ENCODE results near the gene CCL2.

The CCL2 gene

GRCh38 chr17:34285286-34285792 lies 30.3 kb downstream of the CCL2 start, which contains the start of gene CCL11:
CCL11 (plus strand) TSS chr17:34285742; CDS start chr17:34285809, 67 bp downstream.
- no peak within 1 kb of the TSS for H2AFZ ChIP-seq (ENCODE audit: low read depth, low read length, severe bottlenecking)
- H3K9me2 ChIP-seq (replicated peaks; ENCODE audit: insufficient read depth, low read length): no peaks in the 10 kb centered on the region
- H3K79me2 ChIP-seq (ENCODE audit: insufficient read depth, low read length): no peaks in the 10 kb centered on the region
- H3K4me3 ChIP-seq (ENCODE audit: insufficient read depth, low read length, poor library complexity, severe bottlenecking): no peak within 1 kb of the TSS
- no peak within 1 kb of the TSS for H3K4me2 ChIP-seq (ENCODE audit: low read depth, low read length, poor library complexity, severe bottlenecking)
- H3K36me3 ChIP-seq (ENCODE audit: low read length): no peaks in the 10 kb centered on the region
- TF ChIP-seq CTCF (IDR thresholded peaks at IDR 0.05; ENCODE audit: insufficient read depth, low read length, poor library complexity, severe bottlenecking) (no peak), EZH2phosphoT487 (conservative IDR thresholded peaks at IDR 0.05; ENCODE audit: low read length) (no peak)
- no peaks in the 10 kb centered on the region for H3F3A ChIP-seq (ENCODE audit: insufficient read depth)
- H4K20me1 ChIP-seq (ENCODE audit: low read depth, low read length): no peaks in the 10 kb centered on the region
- no peak within 1 kb of the TSS for H3K27ac ChIP-seq (ENCODE audit: low read depth, low read length)
- H3K27me3 ChIP-seq (ENCODE audit: low read length): no peaks in the 10 kb centered on the region
- no peak within 1 kb of the TSS for H3K9ac ChIP-seq (ENCODE audit: low read length)
- no peaks in the 10 kb centered on the region for H3K9me3 ChIP-seq (ENCODE audit: insufficient read depth, low read length)

- Histone ChIP-seq H3K9me2 (replicated peaks; ENCODE audit: insufficient read depth, low read length) (no peaks in the 10 kb centered on the region), H3K9me3 (ENCODE audit: insufficient read depth, low read length) (no peaks in the 10 kb centered on the region), H3K36me3 (ENCODE audit: low read length) (no peaks in the 10 kb centered on the region), H3K9ac (ENCODE audit: low read length) (no peak overlapping the region), H4K20me1 (ENCODE audit: low read depth, low read length) (no peaks in the 10 kb centered on the region), H3K4me2 (ENCODE audit: low read depth, low read length, poor library complexity, severe bottlenecking) (no peak overlapping the region), H3K27me3 (ENCODE audit: low read length) (no peaks in the 10 kb centered on the region), H3F3A (ENCODE audit: insufficient read depth) (no peaks in the 10 kb centered on the region), H3K79me2 (ENCODE audit: insufficient read depth, low read length) (no peaks in the 10 kb centered on the region), H2AFZ (ENCODE audit: low read depth, low read length, severe bottlenecking) (no peak overlapping the region), H3K4me3 (ENCODE audit: insufficient read depth, low read length, poor library complexity, severe bottlenecking) (no peak overlapping the region), H3K27ac (ENCODE audit: low read depth, low read length) (no peak overlapping the region)
- TF ChIP-seq CTCF (IDR thresholded peaks at IDR 0.05; ENCODE audit: insufficient read depth, low read length, poor library complexity, severe bottlenecking) (no peak), EZH2phosphoT487 (conservative IDR thresholded peaks at IDR 0.05; ENCODE audit: low read length) (no peak)
Measured at GRCh38 chr17:34287875-34288274, 32.8 kb downstream of the CCL2 start.

- no peak overlapping the region for H3K27ac ChIP-seq (ENCODE audit: low read depth, low read length)
- no peaks in the 10 kb centered on the region for H4K20me1 ChIP-seq (ENCODE audit: low read depth, low read length)
- no peak overlapping the region for H3K4me2 ChIP-seq (ENCODE audit: low read depth, low read length, poor library complexity, severe bottlenecking)
- no peaks in the 10 kb centered on the region for H3F3A ChIP-seq (ENCODE audit: insufficient read depth)
- no peaks in the 10 kb centered on the region for H3K9me3 ChIP-seq (ENCODE audit: insufficient read depth, low read length)
- no peaks in the 10 kb centered on the region for H3K36me3 ChIP-seq (ENCODE audit: low read length)
- no peak overlapping the region for H3K9ac ChIP-seq (ENCODE audit: low read length)
- H3K27me3 ChIP-seq (ENCODE audit: low read length): no peaks in the 10 kb centered on the region
- TF ChIP-seq CTCF (IDR thresholded peaks at IDR 0.05; ENCODE audit: insufficient read depth, low read length, poor library complexity, severe bottlenecking) (no peak), EZH2phosphoT487 (conservative IDR thresholded peaks at IDR 0.05; ENCODE audit: low read length) (no peak)
- H3K79me2 ChIP-seq (ENCODE audit: insufficient read depth, low read length): no peaks in the 10 kb centered on the region
- no peak overlapping the region for H2AFZ ChIP-seq (ENCODE audit: low read depth, low read length, severe bottlenecking)
- no peaks in the 10 kb centered on the region for H3K9me2 ChIP-seq (replicated peaks; ENCODE audit: insufficient read depth, low read length)
- H3K4me3 ChIP-seq (ENCODE audit: insufficient read depth, low read length, poor library complexity, severe bottlenecking): no peak overlapping the region
Measured at GRCh38 chr17:34290586-34290985, 35.5 kb downstream of the CCL2 start.

All from SU-DHL-6 (cell line).